GM19455 (cell line): ENCODE data around the gene GMPS.

Experiments
- ATAC-seq: cut with Tn5 transposase; IDR thresholded peaks from one replicate; pipeline ENCODE4 v1.9.1; 2021; ENCODE audit not compliant: unreplicated experiment

The GMPS gene

GRCh38 chr3:155989536-155989935 is 119.1 kb downstream of the GMPS start:
- ATAC-seq: no peak

- ATAC-seq: no peak
These were observed 120.8 kb downstream of the GMPS start for GRCh38 chr3:155991212-155991611.

- ATAC-seq: no peak
These were observed 121.4 kb downstream of the GMPS start for GRCh38 chr3:155991847-155992246.
